ENCODE results near the gene CEP112.

- TF ChIP-seq CTCF (IDR thresholded peaks at IDR 0.05), result no peak
- TF ChIP-seq ZFX (IDR thresholded peaks at IDR 0.05; ENCODE audit: borderline replicate concordance), result no peak
Observed at GRCh38 chr17:65918916-65919315, 273.0 kb downstream of the CEP112 start.
